K562 (cell line): ENCODE results near the gene DPEP2NB. TPM values are rescaled to one million over a fixed set of nuclear protein-coding genes. Genes with fewer than 3 reads are reported as not detected.

ENCODE experiments used
- EZH2 ChIP-seq: IDR thresholded peaks from 2 replicates; pipeline ENCODE4 v1.6.1; 2012; ENCODE audit warnings: low read depth, mild to moderate bottlenecking, inconsistent platforms, low read length, borderline replicate concordance
- SRSF3 ChIP-seq: fragments of 200-400 bp; formaldehyde crosslinking; IDR thresholded peaks from 2 replicates; pipeline ENCODE4 v1.6.1; 2016; ENCODE audit warnings: mild to moderate bottlenecking, low read length, moderate library complexity; ENCODE audit not compliant: insufficient read depth
- XRCC5 ChIP-seq: fragments of 200-400 bp; formaldehyde crosslinking; IDR thresholded peaks from 2 replicates; pipeline ENCODE4 v1.6.1; 2017; ENCODE audit warnings: low read depth, mild to moderate bottlenecking, low read length
- ZFP30 ChIP-seq: fragments of 250-450 bp; sonication (Bioruptor Pico); IDR thresholded peaks from 2 replicates; pipeline ENCODE4 v1.8.0; 2022; ENCODE audit warnings: moderate library complexity, mild to moderate bottlenecking, inconsistent platforms, borderline replicate concordance
- ZNF274 ChIP-seq: IDR thresholded peaks from 2 replicates; pipeline ENCODE4 v1.6.1; 2011; ENCODE audit warnings: low read depth, mild to moderate bottlenecking, low read length, moderate library complexity, borderline replicate concordance
- polyA plus RNA-seq, 8 experiments: library from polyadenylated mRNA; depleted of rRNA in 4 of 8; stranded (reverse) in 5 of 8; unstranded in 3 of 8; fragments of >200 nt; fragmentation: Nextera tagmentation in 2 of 8; fragmentation: Illumina TruSeq in 1 of 8; extraction: Ambion mirVana in 2 of 8; extraction: Trizol in 1 of 8; gene quantifications; 2 replicates each; pipeline versions ENCODE4 v1.2.1 to v1.2.3, GENCODE V29; 2011 to 2014; ENCODE audit warnings: inconsistent platforms in 1 of 8, missing spikeins in 1 of 8
- total RNA-seq, 7 experiments: library from RNA; depleted of rRNA in 6 of 7; stranded (reverse); fragments of >200 nt in 6 of 7; fragmentation: Illumina TruSeq in 2 of 7; extraction: Trizol in 2 of 7; gene quantifications; 2 replicates each; pipeline versions ENCODE4 v1.2.1 to v1.2.3, GENCODE V29; 2011 to 2021; ENCODE audit warnings: low replicate concordance in 1 of 7
- TF ChIP-seq, protein P1 (sequence below), 3 experiments: fragments of 200-800 bp in 1 of 3; fragments of 250-450 bp in 1 of 3; fragments of 450-650 bp in 1 of 3; sonication (Bioruptor Pico) in 1 of 3; sonication (Bioruptor generic) in 1 of 3; formaldehyde crosslinking in 1 of 3; IDR thresholded peaks; 2 replicates each; pipeline versions ENCODE4 v1.6.1 to v1.8.0; 2016 to 2022; ENCODE audit warnings: mild to moderate bottlenecking in 2 of 3, missing genetic modification characterization in 2 of 3, missing compliant biosample characterization in 1 of 3, moderate library complexity in 1 of 3
- TF ChIP-seq, protein P2 (sequence below), 2 experiments: IDR thresholded peaks; 2 replicates each; pipeline ENCODE4 v1.6.1; 2011; ENCODE audit warnings: borderline replicate concordance in 1 of 2, control low read depth in 1 of 2, low read depth in 1 of 2, low read length in 1 of 2, mild to moderate bottlenecking in 1 of 2, mixed read lengths in 1 of 2, moderate library complexity in 1 of 2; ENCODE audit not compliant: insufficient read depth in 1 of 2, insufficient read length in 1 of 2, poor library complexity in 1 of 2, severe bottlenecking in 1 of 2; ENCODE audit errors: extremely low read depth in 1 of 2
- TF ChIP-seq, protein P3 (sequence below): sonication (generic); formaldehyde crosslinking; IDR thresholded peaks from 2 replicates; pipeline ENCODE4 v1.8.0; 2022; ENCODE audit warnings: mild to moderate bottlenecking, missing genetic modification reagents
- TF ChIP-seq, protein P4 (sequence below): sonication (generic); formaldehyde crosslinking; IDR thresholded peaks from 2 replicates; pipeline ENCODE4 v1.8.1; 2023; ENCODE audit warnings: missing genetic modification reagents, mild to moderate bottlenecking, borderline replicate concordance

DPEP2NB gene
- total and polyA plus RNA-seq, 9 of the 15 experiments (the other 6 are each of a cell fraction or from before 2014, with no cell fraction given) = not detected

DNA sequence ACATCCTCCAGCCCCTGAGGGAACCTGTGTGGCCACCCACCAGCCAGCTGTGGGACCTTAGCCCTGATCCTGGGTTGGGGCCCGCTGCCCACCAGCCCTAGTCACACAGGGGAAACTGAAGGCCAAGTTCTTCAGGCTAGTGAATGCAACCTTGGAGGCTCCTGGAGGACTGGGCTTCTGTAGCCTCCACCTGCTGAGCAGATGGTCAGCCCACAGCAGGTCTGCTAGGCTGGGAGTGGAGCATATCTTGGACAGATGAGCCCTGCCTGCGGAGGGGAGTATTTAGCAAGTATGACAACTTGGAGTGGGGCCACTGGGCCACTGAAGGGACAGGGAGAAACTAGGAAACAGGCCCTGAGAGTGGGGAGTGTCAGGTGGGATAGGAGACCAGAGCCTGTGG lies 39.5 kb downstream of the DPEP2NB start (continued):
- no peak for TF ChIP-seq ZNF274
- TF ChIP-seq, protein P1, sequence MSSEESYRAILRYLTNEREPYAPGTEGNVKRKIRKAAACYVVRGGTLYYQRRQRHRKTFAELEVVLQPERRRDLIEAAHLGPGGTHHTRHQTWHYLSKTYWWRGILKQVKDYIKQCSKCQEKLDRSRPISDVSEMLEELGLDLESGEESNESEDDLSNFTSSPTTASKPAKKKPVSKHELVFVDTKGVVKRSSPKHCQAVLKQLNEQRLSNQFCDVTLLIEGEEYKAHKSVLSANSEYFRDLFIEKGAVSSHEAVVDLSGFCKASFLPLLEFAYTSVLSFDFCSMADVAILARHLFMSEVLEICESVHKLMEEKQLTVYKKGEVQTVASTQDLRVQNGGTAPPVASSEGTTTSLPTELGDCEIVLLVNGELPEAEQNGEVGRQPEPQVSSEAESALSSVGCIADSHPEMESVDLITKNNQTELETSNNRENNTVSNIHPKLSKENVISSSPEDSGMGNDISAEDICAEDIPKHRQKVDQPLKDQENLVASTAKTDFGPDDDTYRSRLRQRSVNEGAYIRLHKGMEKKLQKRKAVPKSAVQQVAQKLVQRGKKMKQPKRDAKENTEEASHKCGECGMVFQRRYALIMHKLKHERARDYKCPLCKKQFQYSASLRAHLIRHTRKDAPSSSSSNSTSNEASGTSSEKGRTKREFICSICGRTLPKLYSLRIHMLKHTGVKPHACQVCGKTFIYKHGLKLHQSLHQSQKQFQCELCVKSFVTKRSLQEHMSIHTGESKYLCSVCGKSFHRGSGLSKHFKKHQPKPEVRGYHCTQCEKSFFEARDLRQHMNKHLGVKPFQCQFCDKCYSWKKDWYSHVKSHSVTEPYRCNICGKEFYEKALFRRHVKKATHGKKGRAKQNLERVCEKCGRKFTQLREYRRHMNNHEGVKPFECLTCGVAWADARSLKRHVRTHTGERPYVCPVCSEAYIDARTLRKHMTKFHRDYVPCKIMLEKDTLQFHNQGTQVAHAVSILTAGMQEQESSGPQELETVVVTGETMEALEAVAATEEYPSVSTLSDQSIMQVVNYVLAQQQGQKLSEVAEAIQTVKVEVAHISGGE (CRISPR knock-in tag; IDR thresholded peaks at IDR 0.05) = no peak
- TF ChIP-seq, protein P2, sequence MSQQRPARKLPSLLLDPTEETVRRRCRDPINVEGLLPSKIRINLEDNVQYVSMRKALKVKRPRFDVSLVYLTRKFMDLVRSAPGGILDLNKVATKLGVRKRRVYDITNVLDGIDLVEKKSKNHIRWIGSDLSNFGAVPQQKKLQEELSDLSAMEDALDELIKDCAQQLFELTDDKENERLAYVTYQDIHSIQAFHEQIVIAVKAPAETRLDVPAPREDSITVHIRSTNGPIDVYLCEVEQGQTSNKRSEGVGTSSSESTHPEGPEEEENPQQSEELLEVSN (IDR thresholded peaks at IDR 0.05; ENCODE audit: borderline replicate concordance in 1 of 2, extremely low read depth in 1 of 2, insufficient read depth in 1 of 2, insufficient read length in 1 of 2, low read depth in 1 of 2, low read length in 1 of 2, poor library complexity in 1 of 2, severe bottlenecking in 1 of 2) = peak in 1 of 2 experiments; percentile 26
- no peak for TF ChIP-seq XRCC5
- TF ChIP-seq SRSF3 = no peak
- no peak for TF ChIP-seq ZFP30
- TF ChIP-seq, protein P3, sequence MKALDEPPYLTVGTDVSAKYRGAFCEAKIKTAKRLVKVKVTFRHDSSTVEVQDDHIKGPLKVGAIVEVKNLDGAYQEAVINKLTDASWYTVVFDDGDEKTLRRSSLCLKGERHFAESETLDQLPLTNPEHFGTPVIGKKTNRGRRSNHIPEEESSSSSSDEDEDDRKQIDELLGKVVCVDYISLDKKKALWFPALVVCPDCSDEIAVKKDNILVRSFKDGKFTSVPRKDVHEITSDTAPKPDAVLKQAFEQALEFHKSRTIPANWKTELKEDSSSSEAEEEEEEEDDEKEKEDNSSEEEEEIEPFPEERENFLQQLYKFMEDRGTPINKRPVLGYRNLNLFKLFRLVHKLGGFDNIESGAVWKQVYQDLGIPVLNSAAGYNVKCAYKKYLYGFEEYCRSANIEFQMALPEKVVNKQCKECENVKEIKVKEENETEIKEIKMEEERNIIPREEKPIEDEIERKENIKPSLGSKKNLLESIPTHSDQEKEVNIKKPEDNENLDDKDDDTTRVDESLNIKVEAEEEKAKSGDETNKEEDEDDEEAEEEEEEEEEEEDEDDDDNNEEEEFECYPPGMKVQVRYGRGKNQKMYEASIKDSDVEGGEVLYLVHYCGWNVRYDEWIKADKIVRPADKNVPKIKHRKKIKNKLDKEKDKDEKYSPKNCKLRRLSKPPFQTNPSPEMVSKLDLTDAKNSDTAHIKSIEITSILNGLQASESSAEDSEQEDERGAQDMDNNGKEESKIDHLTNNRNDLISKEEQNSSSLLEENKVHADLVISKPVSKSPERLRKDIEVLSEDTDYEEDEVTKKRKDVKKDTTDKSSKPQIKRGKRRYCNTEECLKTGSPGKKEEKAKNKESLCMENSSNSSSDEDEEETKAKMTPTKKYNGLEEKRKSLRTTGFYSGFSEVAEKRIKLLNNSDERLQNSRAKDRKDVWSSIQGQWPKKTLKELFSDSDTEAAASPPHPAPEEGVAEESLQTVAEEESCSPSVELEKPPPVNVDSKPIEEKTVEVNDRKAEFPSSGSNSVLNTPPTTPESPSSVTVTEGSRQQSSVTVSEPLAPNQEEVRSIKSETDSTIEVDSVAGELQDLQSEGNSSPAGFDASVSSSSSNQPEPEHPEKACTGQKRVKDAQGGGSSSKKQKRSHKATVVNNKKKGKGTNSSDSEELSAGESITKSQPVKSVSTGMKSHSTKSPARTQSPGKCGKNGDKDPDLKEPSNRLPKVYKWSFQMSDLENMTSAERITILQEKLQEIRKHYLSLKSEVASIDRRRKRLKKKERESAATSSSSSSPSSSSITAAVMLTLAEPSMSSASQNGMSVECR (CRISPR knock-in tag) = no peak
- TF ChIP-seq, protein P4, sequence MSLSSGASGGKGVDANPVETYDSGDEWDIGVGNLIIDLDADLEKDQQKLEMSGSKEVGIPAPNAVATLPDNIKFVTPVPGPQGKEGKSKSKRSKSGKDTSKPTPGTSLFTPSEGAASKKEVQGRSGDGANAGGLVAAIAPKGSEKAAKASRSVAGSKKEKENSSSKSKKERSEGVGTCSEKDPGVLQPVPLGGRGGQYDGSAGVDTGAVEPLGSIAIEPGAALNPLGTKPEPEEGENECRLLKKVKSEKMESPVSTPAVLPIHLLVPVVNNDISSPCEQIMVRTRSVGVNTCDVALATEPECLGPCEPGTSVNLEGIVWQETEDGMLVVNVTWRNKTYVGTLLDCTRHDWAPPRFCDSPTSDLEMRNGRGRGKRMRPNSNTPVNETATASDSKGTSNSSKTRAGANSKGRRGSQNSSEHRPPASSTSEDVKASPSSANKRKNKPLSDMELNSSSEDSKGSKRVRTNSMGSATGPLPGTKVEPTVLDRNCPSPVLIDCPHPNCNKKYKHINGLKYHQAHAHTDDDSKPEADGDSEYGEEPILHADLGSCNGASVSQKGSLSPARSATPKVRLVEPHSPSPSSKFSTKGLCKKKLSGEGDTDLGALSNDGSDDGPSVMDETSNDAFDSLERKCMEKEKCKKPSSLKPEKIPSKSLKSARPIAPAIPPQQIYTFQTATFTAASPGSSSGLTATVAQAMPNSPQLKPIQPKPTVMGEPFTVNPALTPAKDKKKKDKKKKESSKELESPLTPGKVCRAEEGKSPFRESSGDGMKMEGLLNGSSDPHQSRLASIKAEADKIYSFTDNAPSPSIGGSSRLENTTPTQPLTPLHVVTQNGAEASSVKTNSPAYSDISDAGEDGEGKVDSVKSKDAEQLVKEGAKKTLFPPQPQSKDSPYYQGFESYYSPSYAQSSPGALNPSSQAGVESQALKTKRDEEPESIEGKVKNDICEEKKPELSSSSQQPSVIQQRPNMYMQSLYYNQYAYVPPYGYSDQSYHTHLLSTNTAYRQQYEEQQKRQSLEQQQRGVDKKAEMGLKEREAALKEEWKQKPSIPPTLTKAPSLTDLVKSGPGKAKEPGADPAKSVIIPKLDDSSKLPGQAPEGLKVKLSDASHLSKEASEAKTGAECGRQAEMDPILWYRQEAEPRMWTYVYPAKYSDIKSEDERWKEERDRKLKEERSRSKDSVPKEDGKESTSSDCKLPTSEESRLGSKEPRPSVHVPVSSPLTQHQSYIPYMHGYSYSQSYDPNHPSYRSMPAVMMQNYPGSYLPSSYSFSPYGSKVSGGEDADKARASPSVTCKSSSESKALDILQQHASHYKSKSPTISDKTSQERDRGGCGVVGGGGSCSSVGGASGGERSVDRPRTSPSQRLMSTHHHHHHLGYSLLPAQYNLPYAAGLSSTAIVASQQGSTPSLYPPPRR (CRISPR knock-in tag) = 0 out of 2 replicates have a peak, but pooled peaks have one; percentile 52
- TF ChIP-seq EZH2 = no peak
- TF ChIP-seq, all 486 proteins: peak for 3
